ENCODE results near the gene ARID3C. TPM values are rescaled to one million over a fixed set of nuclear protein-coding genes. Genes with fewer than 3 reads are reported as not detected.
A peak's percentile ranks its signal among the peaks of the same experiment; 100 is the strongest.

Gene ARID3C
- total RNA-seq, 2 experiments from 2014 or later = 0.46 to 0.69 TPM

DNA sequence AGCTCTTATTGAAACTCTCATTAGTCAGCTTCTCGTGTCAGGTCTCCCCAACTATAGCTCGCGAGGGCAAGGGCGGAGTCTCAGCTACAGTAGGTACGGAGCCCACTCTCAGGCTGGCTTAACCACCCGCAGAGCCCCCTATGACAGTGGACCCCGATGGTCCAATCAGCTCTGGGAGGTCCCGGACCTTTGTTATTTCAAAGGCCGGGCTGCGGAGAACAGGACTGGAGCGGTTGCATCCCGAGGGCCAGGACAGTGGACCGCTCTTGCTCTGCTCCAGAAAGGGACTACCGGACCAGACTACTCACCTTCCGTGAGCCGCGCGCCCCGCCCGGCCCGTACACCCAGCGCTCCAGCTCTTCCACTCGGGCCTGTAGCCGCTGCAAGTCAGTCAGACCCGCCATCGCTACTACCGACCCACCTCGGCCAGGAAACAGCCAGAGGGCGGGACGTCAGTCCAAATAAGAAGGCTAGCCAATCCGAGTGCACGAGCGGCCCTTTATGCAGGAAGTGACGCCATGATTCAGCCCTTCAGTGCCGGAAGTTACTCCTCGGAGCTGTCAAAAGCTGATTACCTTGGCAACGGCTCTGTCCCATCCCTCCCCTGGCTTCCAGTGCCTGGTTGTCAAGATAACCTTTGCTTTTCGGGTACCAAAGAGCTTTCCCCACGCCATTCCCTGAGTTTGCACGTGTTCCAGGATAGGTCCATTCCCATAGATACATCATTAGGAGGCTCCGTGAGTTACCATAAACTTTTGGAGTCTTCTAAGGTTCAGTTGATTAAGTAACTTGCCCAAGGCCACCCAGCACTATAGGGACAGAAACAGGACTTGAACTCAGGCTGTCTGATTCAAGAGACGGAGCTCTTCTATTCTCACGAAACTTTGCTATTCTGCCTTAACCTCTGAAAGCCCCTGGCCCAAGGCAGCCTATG is 8.5 kb downstream of the ARID3C start, which contains the start of gene DCTN3:
TSS of gene DCTN3 (minus strand) at position 435 of the 934 bp plus-strand sequence. CDS start at position 404, 31 bp downstream.
- peak; percentile 97 for DNase-seq
- Mint-ChIP-seq H3K4me3 (peak within 1 kb of the TSS; percentile 96), H3K27me3 (peaks cover 29% of the 10 kb centered on the region), H3K4me1 (peaks cover 29% of the 10 kb centered on the region), H3K36me3 (ENCODE audit: low read depth) (peaks cover 22% of the 10 kb centered on the region), H3K9me3 (no peaks in the 10 kb centered on the region), H3K27ac (peak within 1 kb of the TSS; percentile 86)
- ChIA-PET CTCF (interaction anchor here (0.8 to 7.3 kb wide), 10 partner anchors 9 to 243 kb away, joined by 3 to 82 read pairs (median 3); partner anchors contain the start of genes MYORG, RPP25L and SIGMAR1), POLR2A (interaction anchor here (0.7 to 1.1 kb wide), 3 partner anchors 15 to 18 kb away, joined by 3 to 4 read pairs (median 3); partner anchors contain the start of gene SIGMAR1)

GRCh38 chr9:34615132-34615531 is 13.7 kb downstream of the ARID3C start:
- no peak overlapping the region for H3K27ac Mint-ChIP-seq
- no peaks in the 10 kb centered on the region for H3K27me3 Mint-ChIP-seq
- H3K36me3 Mint-ChIP-seq (ENCODE audit: low read depth) = peaks cover 18% of the 10 kb centered on the region
- no peak for DNase-seq
- CTCF ChIA-PET = interaction anchor here (1.0 to 8.2 kb wide), 3 partner anchors 11 to 24 kb away, joined by 3 to 60 read pairs (median 4); partner anchors contain the start of gene SIGMAR1
- no peak overlapping the region for H3K4me3 Mint-ChIP-seq
- no peaks in the 10 kb centered on the region for H3K9me3 Mint-ChIP-seq
- POLR2A ChIA-PET = no interaction called here
- H3K4me1 Mint-ChIP-seq = peaks cover 32% of the 10 kb centered on the region

- Mint-ChIP-seq H3K27ac (peak overlapping the region; percentile 96), H3K27me3 (no peaks in the 10 kb centered on the region), H3K4me1 (peaks cover 23% of the 10 kb centered on the region), H3K4me3 (peak overlapping the region; percentile 92), H3K36me3 (ENCODE audit: low read depth) (peaks cover 15% of the 10 kb centered on the region), H3K9me3 (no peaks in the 10 kb centered on the region)
- DNase-seq = peak; percentile 79
- CTCF ChIA-PET = interaction anchor here (1.0 to 8.2 kb wide), 3 partner anchors 9 to 52 kb away, joined by 3 to 60 read pairs (median 5); partner anchors contain the start of gene SIGMAR1
- POLR2A ChIA-PET = no interaction called here
Observed at GRCh38 chr9:34612788-34613390, 16.0 kb downstream of the ARID3C start.

GRCh38 chr9:34611811-34612787 is 16.8 kb downstream of the ARID3C start, which contains the start of gene RPP25L:
RPP25L (minus strand) TSS chr9:34612097; CDS start chr9:34611296, 801 bp downstream.
- Mint-ChIP-seq H3K27me3 (no peaks in the 10 kb centered on the region), H3K4me3 (peak within 1 kb of the TSS; percentile 92), H3K9me3 (no peaks in the 10 kb centered on the region), H3K4me1 (peaks cover 23% of the 10 kb centered on the region), H3K27ac (peak within 1 kb of the TSS; percentile 96), H3K36me3 (ENCODE audit: low read depth) (peaks cover 13% of the 10 kb centered on the region)
- CTCF ChIA-PET = interaction anchor here (0.7 to 8.2 kb wide), 6 partner anchors 8 to 166 kb away, joined by 3 to 60 read pairs (median 3); partner anchors contain the start of genes ARID3C, DCTN3 and SIGMAR1
- POLR2A ChIA-PET = no interaction called here
- peak; percentile 83 for DNase-seq

- H3K4me3 Mint-ChIP-seq = peak overlapping the region; percentile 92
- no peak for DNase-seq
- H3K9me3 Mint-ChIP-seq = no peaks in the 10 kb centered on the region
- H3K4me1 Mint-ChIP-seq = peaks cover 23% of the 10 kb centered on the region
- ChIA-PET POLR2A (no interaction called here), CTCF (interaction anchor here (1.0 to 8.2 kb wide), 4 partner anchors 9 to 155 kb away, joined by 3 to 60 read pairs (median 3); partner anchors contain the start of genes DCTN3 and SIGMAR1)
- no peaks in the 10 kb centered on the region for H3K27me3 Mint-ChIP-seq
- H3K36me3 Mint-ChIP-seq (ENCODE audit: low read depth) = peaks cover 7% of the 10 kb centered on the region
- peak overlapping the region; percentile 96 for H3K27ac Mint-ChIP-seq
Observed at GRCh38 chr9:34611251-34611810, 17.5 kb downstream of the ARID3C start.

DNA sequence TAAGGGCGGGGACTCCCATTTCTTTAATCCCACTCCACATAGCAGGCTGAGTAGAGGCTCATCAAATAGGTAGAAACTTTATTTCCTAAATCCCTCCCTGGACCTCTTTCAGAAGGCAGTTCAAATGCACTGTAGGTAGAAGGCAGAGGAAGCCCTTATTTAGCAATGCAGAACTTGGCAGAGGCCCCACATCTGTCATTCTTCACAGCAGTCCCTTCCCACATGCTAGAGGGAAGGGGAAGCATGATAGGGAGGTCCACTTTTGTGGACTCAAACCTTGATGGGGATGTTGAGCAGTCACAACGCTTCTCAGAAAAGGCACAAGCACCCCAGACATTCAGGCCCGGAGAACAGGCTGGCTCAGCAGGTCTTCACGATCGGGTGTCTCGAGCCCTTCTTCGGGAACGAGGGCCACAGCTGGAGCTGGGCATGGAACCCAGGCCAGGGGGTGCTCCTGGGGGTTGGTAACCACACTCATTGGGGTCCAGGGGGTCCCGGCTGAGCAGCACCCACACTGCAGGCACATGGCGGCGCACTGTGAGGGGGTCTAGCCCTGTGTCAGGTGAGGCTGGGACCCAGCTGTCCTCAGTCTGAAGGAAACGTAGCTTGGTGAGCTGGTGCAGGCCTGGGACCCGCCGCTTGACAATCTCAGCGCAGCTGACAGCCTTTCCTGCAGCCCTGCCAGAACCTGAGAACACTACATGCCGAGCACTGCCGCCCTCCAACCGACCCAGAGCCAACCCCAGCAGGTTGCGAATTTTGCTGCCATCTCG is 18.2 kb downstream of the ARID3C start:
- peaks cover 3% of the 10 kb centered on the region for H3K36me3 Mint-ChIP-seq (ENCODE audit: low read depth)
- H3K27me3 Mint-ChIP-seq = no peaks in the 10 kb centered on the region
- H3K27ac Mint-ChIP-seq = no peak overlapping the region
- H3K9me3 Mint-ChIP-seq = no peaks in the 10 kb centered on the region
- H3K4me1 Mint-ChIP-seq = peaks cover 23% of the 10 kb centered on the region
- no peak for DNase-seq
- CTCF ChIA-PET = interaction anchor here (0.6 to 8.2 kb wide), 4 partner anchors 9 to 124 kb away, joined by 3 to 60 read pairs (median 3); partner anchors contain the start of genes DCTN3 and SIGMAR1
- POLR2A ChIA-PET = no interaction called here
- peak overlapping the region; percentile 92 for H3K4me3 Mint-ChIP-seq

- Mint-ChIP-seq H3K27ac (no peak overlapping the region), H3K4me3 (no peak overlapping the region), H3K27me3 (peaks cover 7% of the 10 kb centered on the region), H3K4me1 (peaks cover 15% of the 10 kb centered on the region), H3K36me3 (ENCODE audit: low read depth) (no peaks in the 10 kb centered on the region), H3K9me3 (no peaks in the 10 kb centered on the region)
- DNase-seq = no peak
- ChIA-PET CTCF (interaction anchor here (0.9 to 1.9 kb wide), 3 partner anchors 16 to 59 kb away, joined by 4 to 6 read pairs (median 4); no protein-coding TSS in a partner anchor), POLR2A (no interaction called here)
Observed at GRCh38 chr9:34607331-34607730, 21.5 kb downstream of the ARID3C start.

- CTCF ChIA-PET = interaction anchor here (0.9 to 1.9 kb wide), 3 partner anchors 16 to 59 kb away, joined by 4 to 6 read pairs (median 4); no protein-coding TSS in a partner anchor
- Mint-ChIP-seq H3K27me3 (peaks cover 7% of the 10 kb centered on the region), H3K4me3 (no peak overlapping the region), H3K4me1 (peaks cover 13% of the 10 kb centered on the region), H3K9me3 (no peaks in the 10 kb centered on the region), H3K36me3 (ENCODE audit: low read depth) (no peaks in the 10 kb centered on the region), H3K27ac (no peak overlapping the region)
- no peak for DNase-seq
- POLR2A ChIA-PET = no interaction called here
Observed at GRCh38 chr9:34606905-34607304, 22.0 kb downstream of the ARID3C start.

DNA sequence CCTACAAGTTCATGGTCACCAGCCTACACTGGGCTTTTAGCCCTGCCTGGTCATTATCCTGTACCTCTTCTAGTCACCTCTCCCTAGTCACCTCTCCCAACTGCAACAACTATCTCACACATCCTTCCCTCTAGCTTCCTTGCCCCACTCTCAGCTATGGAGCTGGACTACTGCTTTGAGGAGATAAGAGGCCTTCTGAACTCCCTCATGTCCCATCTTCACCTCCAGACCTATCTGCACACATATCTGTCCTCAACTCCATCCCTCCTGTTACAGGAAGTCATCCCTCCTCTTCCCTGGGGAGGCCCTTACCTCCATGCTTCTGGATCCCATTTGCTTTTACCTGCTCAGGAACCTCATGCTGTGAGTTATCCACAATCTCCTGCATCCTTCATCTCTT is 22.7 kb downstream of the ARID3C start:
- H3K4me3 Mint-ChIP-seq = no peak overlapping the region
- H3K36me3 Mint-ChIP-seq (ENCODE audit: low read depth) = no peaks in the 10 kb centered on the region
- ChIA-PET POLR2A (no interaction called here), CTCF (interaction anchor here (1.8 to 1.9 kb wide), 2 partner anchors 28 to 58 kb away, joined by 4 to 6 read pairs; no protein-coding TSS in a partner anchor)
- H3K9me3 Mint-ChIP-seq = no peaks in the 10 kb centered on the region
- DNase-seq = no peak
- no peak overlapping the region for H3K27ac Mint-ChIP-seq
- peaks cover 8% of the 10 kb centered on the region for H3K4me1 Mint-ChIP-seq
- H3K27me3 Mint-ChIP-seq = peaks cover 8% of the 10 kb centered on the region

- peak; percentile 85 for DNase-seq
- Mint-ChIP-seq H3K36me3 (ENCODE audit: low read depth) (no peaks in the 10 kb centered on the region), H3K27me3 (peaks cover 8% of the 10 kb centered on the region), H3K27ac (no peak overlapping the region), H3K4me1 (no peaks in the 10 kb centered on the region), H3K4me3 (no peak overlapping the region), H3K9me3 (no peaks in the 10 kb centered on the region)
- ChIA-PET POLR2A (no interaction called here), CTCF (interaction anchor here (0.6 to 3.4 kb wide), 20 partner anchors 10 to 257 kb away, joined by 3 to 12 read pairs (median 4); partner anchors contain the start of genes DCTN3 and GALT)
Observed at GRCh38 chr9:34603610-34604231, 25.1 kb downstream of the ARID3C start.
